ENCODE results near the gene BCOR. TPM values are rescaled to one million over a fixed set of nuclear protein-coding genes. Genes with fewer than 3 reads are reported as not detected.

The BCOR gene
- polyA plus RNA-seq, 4 donors = 52.9 to 57.4 (median 53.4) TPM

GRCh38 chrX:40039887-40040286, 57.9 kb downstream of the BCOR start:
- DNase-seq (ENCODE audit: low read depth in 4 of 4, low spot score in 2 of 4) = no peak

- DNase-seq (ENCODE audit: low read depth in 4 of 4, low spot score in 2 of 4) = no peak
Measured at GRCh38 chrX:40037367-40037766, 60.4 kb downstream of the BCOR start.

- DNase-seq (ENCODE audit: low read depth in 4 of 4, low spot score in 2 of 4) = no peak
Measured at GRCh38 chrX:40035726-40036125, 62.0 kb downstream of the BCOR start.

GRCh38 chrX:40031911-40032310, 65.8 kb downstream of the BCOR start:
- no peak for DNase-seq (ENCODE audit: low read depth in 4 of 4, low spot score in 2 of 4)

GRCh38 chrX:40030205-40030604, 67.6 kb downstream of the BCOR start:
- no peak for DNase-seq (ENCODE audit: low read depth in 4 of 4, low spot score in 2 of 4)

GRCh38 chrX:40022421-40022820, 75.3 kb downstream of the BCOR start:
- DNase-seq (ENCODE audit: low read depth in 4 of 4, low spot score in 2 of 4) = no peak

- DNase-seq (ENCODE audit: low read depth in 4 of 4, low spot score in 2 of 4) = no peak
Measured at GRCh38 chrX:40021647-40022046, 76.1 kb downstream of the BCOR start.

- DNase-seq (ENCODE audit: low read depth in 4 of 4, low spot score in 2 of 4) = no peak
Measured at GRCh38 chrX:40019541-40019940, 78.2 kb downstream of the BCOR start.

- DNase-seq (ENCODE audit: low read depth in 4 of 4, low spot score in 2 of 4) = no peak
Measured at GRCh38 chrX:40018041-40018440, 79.7 kb downstream of the BCOR start.

GRCh38 chrX:40016749-40017148, 81.0 kb downstream of the BCOR start:
- no peak for DNase-seq (ENCODE audit: low read depth in 4 of 4, low spot score in 2 of 4)

GRCh38 chrX:40015693-40016092, 82.1 kb downstream of the BCOR start:
- no peak for DNase-seq (ENCODE audit: low read depth in 4 of 4, low spot score in 2 of 4)

- no peak for DNase-seq (ENCODE audit: low read depth in 4 of 4, low spot score in 2 of 4)
Measured at GRCh38 chrX:40013266-40014195, 84.2 kb downstream of the BCOR start.

GRCh38 chrX:40012868-40013265, 84.9 kb downstream of the BCOR start:
- no peak for DNase-seq (ENCODE audit: low read depth in 4 of 4, low spot score in 2 of 4)

- DNase-seq (ENCODE audit: low read depth in 4 of 4, low spot score in 2 of 4) = no peak
Measured at GRCh38 chrX:40012039-40012867, 85.5 kb downstream of the BCOR start.

GRCh38 chrX:40011322-40012038, 86.3 kb downstream of the BCOR start:
- no peak for DNase-seq (ENCODE audit: low read depth in 4 of 4, low spot score in 2 of 4)

GRCh38 chrX:40010550-40011321, 87.0 kb downstream of the BCOR start:
- DNase-seq (ENCODE audit: low read depth in 4 of 4, low spot score in 2 of 4) = no peak

GRCh38 chrX:40009890-40010289, 87.9 kb downstream of the BCOR start:
- DNase-seq (ENCODE audit: low read depth in 4 of 4, low spot score in 2 of 4) = no peak

- DNase-seq (ENCODE audit: low read depth in 4 of 4, low spot score in 2 of 4) = no peak
Measured at GRCh38 chrX:40009462-40009851, 88.3 kb downstream of the BCOR start.

GRCh38 chrX:40008791-40009461, 88.8 kb downstream of the BCOR start:
- DNase-seq (ENCODE audit: low read depth in 4 of 4, low spot score in 2 of 4) = no peak
